Measurements from ENCODE around the gene NPHS1.

DNA sequence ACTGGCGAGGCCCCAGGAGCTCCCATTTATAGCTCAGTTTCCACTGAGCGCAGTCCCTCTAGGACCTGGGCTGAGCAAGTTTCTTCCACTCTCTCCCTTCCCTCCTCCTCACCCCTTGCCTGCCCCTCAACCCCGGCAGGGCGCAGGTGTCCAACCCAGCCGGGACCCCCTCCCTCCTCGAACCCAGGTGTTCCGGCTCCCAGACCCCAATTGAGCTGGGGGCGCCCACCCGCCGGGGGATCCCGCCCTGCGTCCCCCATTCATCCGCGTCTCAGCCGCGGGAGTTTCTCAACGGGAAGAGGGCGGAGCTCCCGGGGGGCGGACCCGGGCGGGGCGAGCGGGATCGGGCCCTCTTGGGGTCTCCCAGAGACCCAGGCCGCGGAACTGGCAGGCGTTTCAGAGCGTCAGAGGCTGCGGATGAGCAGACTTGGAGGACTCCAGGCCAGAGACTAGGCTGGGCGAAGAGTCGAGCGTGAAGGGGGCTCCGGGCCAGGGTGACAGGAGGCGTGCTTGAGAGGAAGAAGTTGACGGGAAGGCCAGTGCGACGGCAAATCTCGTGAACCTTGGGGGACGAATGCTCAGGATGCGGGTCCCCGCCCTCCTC lies 4.3 kb upstream of the NPHS1 start, which contains the start of gene KIRREL2:
- TF ChIP-seq TCF7L2 (IDR thresholded peaks at IDR 0.05; ENCODE audit: low read depth, low read length): no peak
- TF ChIP-seq, protein P1, sequence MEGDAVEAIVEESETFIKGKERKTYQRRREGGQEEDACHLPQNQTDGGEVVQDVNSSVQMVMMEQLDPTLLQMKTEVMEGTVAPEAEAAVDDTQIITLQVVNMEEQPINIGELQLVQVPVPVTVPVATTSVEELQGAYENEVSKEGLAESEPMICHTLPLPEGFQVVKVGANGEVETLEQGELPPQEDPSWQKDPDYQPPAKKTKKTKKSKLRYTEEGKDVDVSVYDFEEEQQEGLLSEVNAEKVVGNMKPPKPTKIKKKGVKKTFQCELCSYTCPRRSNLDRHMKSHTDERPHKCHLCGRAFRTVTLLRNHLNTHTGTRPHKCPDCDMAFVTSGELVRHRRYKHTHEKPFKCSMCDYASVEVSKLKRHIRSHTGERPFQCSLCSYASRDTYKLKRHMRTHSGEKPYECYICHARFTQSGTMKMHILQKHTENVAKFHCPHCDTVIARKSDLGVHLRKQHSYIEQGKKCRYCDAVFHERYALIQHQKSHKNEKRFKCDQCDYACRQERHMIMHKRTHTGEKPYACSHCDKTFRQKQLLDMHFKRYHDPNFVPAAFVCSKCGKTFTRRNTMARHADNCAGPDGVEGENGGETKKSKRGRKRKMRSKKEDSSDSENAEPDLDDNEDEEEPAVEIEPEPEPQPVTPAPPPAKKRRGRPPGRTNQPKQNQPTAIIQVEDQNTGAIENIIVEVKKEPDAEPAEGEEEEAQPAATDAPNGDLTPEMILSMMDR (IDR thresholded peaks at IDR 0.05): no peak
